ENCODE data around the gene KCNQ1OT1. TPM values are rescaled to one million over a fixed set of nuclear protein-coding genes. Genes with fewer than 3 reads are reported as not detected.

KCNQ1OT1 gene
- total and polyA plus RNA-seq, 9 donors = 0.43 to 11.5 (median 5.2) TPM

DNA sequence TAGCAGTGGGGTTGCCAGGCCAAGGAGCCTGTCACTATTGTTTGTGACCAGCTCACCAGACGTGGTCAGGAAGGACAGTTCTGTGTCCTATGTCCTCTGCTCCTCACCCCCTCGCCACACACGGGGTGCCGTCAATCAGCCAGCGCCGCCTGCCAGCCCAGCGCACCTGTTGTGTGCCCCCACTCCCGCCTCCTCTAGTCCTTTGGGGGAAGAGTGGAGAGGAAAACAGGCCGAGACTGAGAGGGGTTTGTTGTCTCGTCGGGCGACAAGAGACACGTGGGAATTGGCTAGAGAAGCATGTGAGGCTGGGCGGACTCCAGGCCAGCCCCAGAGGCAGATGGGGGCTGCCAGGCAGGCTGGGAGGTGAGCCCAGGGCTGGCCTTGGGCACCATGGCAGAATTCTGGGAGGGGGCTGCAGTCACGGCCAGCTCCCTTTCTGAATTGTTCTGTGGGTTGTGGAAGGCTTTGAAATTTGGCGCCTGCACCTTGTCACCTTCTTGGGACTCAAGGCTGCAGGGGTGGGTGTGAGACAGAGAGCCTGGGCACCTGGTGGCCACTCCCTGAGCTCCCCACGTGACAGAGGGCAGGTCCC lies 3.1 kb upstream of the KCNQ1OT1 start:
- Histone ChIP-seq H3K4me1 (ENCODE audit: insufficient read depth) (peaks cover 1% of the 10 kb centered on the region), H3K27me3 (no peaks in the 10 kb centered on the region), H3K4me3 (no peak overlapping the region), H3K36me3 (no peaks in the 10 kb centered on the region), H3K9me3 (no peaks in the 10 kb centered on the region), H3K27ac (no peak overlapping the region)
- intact Hi-C loops (cut with DNase I) = no loop called here
- DNase-seq = peak in 2 of 5 donors; percentile 24 to 25
- WGBS, 3 donors = 77 to 84% (median 80%) methylated on average over 17 of the region's 17 CpGs
- TF ChIP-seq EP300 (IDR thresholded peaks at IDR 0.05) (no peak), POLR2A (IDR thresholded peaks at IDR 0.05) (no peak)
- TF ChIP-seq, protein P1, sequence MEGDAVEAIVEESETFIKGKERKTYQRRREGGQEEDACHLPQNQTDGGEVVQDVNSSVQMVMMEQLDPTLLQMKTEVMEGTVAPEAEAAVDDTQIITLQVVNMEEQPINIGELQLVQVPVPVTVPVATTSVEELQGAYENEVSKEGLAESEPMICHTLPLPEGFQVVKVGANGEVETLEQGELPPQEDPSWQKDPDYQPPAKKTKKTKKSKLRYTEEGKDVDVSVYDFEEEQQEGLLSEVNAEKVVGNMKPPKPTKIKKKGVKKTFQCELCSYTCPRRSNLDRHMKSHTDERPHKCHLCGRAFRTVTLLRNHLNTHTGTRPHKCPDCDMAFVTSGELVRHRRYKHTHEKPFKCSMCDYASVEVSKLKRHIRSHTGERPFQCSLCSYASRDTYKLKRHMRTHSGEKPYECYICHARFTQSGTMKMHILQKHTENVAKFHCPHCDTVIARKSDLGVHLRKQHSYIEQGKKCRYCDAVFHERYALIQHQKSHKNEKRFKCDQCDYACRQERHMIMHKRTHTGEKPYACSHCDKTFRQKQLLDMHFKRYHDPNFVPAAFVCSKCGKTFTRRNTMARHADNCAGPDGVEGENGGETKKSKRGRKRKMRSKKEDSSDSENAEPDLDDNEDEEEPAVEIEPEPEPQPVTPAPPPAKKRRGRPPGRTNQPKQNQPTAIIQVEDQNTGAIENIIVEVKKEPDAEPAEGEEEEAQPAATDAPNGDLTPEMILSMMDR (IDR thresholded peaks at IDR 0.05) = no peak

DNA sequence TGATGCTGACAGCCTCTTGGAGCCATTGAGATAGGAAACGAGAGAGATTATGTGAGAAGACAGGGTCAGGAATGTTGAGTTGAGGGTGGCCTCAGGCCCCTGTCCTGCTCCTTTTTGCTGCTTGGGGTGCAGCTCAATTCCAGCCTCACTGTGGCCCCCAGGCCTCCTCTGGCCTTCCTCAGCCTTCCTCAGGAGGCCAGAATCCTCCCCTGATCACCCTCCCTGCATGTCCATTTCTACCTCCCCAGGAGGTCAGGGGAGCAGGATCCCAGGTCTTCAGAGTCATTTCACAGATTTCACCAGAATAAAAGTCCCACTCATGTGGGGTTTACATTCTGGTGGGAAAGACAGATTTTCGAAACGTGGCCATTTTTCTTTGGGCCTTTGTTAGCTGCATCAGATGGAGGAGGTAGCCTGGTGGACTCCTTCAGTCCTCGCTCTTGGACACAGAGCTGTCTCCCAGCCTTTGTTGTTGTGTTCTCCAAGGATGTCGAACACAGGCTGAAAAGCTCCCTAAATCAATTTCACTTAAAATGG lies 2.2 kb upstream of the KCNQ1OT1 start:
- Histone ChIP-seq H3K9me3 (no peaks in the 10 kb centered on the region), H3K4me3 (no peak overlapping the region), H3K4me1 (ENCODE audit: insufficient read depth) (peaks cover 1% of the 10 kb centered on the region), H3K36me3 (no peaks in the 10 kb centered on the region), H3K27ac (no peak overlapping the region), H3K27me3 (no peaks in the 10 kb centered on the region)
- peak in 3 of 5 donors; percentile 12 to 26 (median 16) for DNase-seq
- WGBS, 3 donors = 93 to 98% (median 95%) methylated on average over 5 of the region's 5 CpGs
- TF ChIP-seq, protein P1 (IDR thresholded peaks at IDR 0.05) = no peak
- TF ChIP-seq EP300 (IDR thresholded peaks at IDR 0.05) (no peak), POLR2A (IDR thresholded peaks at IDR 0.05) (no peak)
- intact Hi-C loops (cut with DNase I) = no loop called here

DNA sequence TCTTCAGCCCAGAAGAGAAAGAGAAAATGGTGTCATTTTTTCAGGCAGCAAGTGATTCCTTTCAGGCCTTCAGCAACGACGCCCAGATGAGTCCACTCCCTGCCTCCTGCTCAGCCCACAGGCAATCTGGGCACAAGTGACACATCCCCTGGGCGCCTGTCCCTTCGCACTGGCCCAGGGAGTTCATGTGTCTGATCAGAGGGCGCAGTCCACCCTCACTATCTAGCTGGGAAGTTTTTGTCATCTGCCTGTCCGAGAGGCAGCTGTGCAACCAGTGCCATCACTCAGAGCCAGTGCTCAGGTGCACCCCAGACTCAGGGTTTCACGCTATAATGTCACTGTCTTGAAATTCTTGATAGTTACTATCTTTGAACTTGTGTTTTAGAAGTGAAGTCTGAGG lies 1.4 kb upstream of the KCNQ1OT1 start:
- Histone ChIP-seq H3K4me3 (no peak overlapping the region), H3K27ac (peak overlapping the region; percentile 67 to 80), H3K27me3 (no peaks in the 10 kb centered on the region), H3K4me1 (ENCODE audit: insufficient read depth) (peaks cover 2% of the 10 kb centered on the region), H3K36me3 (no peaks in the 10 kb centered on the region), H3K9me3 (no peaks in the 10 kb centered on the region)
- peak in 3 of 5 donors; percentile 14 to 36 (median 27) for DNase-seq
- TF ChIP-seq EP300 (IDR thresholded peaks at IDR 0.05) (no peak), POLR2A (IDR thresholded peaks at IDR 0.05) (no peak)
- TF ChIP-seq, protein P1 (IDR thresholded peaks at IDR 0.05) = no peak
- 83 to 88% (median 86%) methylated on average over 7 of the region's 7 CpGs for WGBS, 3 donors
- intact Hi-C loops (cut with DNase I) = no loop called here

DNA sequence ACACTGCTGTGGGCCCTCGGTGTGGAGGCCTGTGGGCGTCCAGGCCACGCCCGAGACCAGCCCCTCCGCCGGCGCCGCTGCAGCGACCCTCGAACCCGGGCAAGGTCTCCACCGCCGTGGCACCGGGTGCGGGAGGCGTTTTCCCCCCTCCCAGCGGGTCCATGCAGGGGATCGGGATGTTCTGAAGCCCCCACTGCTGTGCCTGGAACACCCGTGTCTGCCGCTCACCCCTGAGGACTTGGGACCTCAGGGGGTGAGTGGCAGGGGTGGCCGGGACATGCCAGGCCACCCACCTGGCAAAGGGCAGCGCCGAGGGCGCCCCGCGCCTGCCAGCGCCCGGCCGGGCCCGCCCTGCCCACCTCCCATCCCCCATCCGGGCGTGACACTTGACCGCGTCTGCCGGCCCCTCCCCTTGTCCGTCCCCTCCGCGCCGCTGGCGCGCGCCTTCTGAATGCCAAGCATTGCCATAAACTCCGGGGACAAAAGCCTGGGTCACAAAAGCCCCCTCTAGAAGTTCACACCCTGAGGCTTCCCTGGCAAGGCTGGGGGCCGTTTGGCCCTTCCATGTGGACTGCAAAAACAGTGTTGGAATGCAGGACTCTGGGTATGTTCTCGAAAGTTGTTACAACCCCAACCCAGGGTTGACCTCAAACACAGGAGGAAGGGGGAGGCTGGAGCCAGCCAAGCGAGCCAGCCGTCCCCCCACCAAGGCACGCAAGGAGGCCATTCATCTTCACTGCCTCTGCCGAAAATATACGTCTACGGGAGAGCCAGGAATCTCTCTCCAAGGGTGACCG lies 819 bp upstream of the KCNQ1OT1 start:
- 46 to 66% (median 54%) methylated on average over 43 to 52 of the region's 52 CpGs for WGBS, 3 donors
- TF ChIP-seq, protein P1 (IDR thresholded peaks at IDR 0.05) = no peak
- TF ChIP-seq EP300 (IDR thresholded peaks at IDR 0.05) (no peak), POLR2A (IDR thresholded peaks at IDR 0.05) (no peak)
- H3K36me3 ChIP-seq = no peaks in the 10 kb centered on the region
- H3K4me3 ChIP-seq = peak overlapping the region; percentile 46
- no peaks in the 10 kb centered on the region for H3K9me3 ChIP-seq
- intact Hi-C loops (cut with DNase I) = no loop called here
- H3K27me3 ChIP-seq = no peaks in the 10 kb centered on the region
- peak; percentile 56 to 73 (median 71) for DNase-seq
- peak overlapping the region; percentile 67 to 80 for H3K27ac ChIP-seq
- peaks cover 3% of the 10 kb centered on the region for H3K4me1 ChIP-seq (ENCODE audit: insufficient read depth)
